BLaER1 treated with 17β-estradiol and CSF1 and Interleukin-3, amounts not matched to agents 10 nM and 100 nM (cell line): ENCODE measurements around the gene ADGRV1.

Experiments
- H3K27ac ChIP-seq, 11 experiments: shearing (Covaris generic); formaldehyde crosslinking; 2 replicates each; pipeline ENCODE4 v1.8.1; 2022
- H3K27me3 ChIP-seq, 11 experiments: shearing (Covaris generic); formaldehyde crosslinking; 2 replicates each; pipeline ENCODE4 v1.8.1; 2022
- H3K36me3 ChIP-seq, 11 experiments: shearing (Covaris generic); formaldehyde crosslinking; 2 replicates each; pipeline ENCODE4 v1.8.1; 2022
- H3K4me1 ChIP-seq, 10 experiments: shearing (Covaris generic); formaldehyde crosslinking; 2 replicates each; pipeline ENCODE4 v1.8.1; 2022
- H3K4me2 ChIP-seq, 11 experiments: shearing (Covaris generic); formaldehyde crosslinking; 2 replicates each; pipeline ENCODE4 v1.8.1; 2022
- H3K4me3 ChIP-seq, 10 experiments: shearing (Covaris generic); formaldehyde crosslinking; 2 replicates each; pipeline ENCODE4 v1.8.1; 2022
- H3K9ac ChIP-seq, 11 experiments: shearing (Covaris generic); formaldehyde crosslinking; 2 replicates each; pipeline ENCODE4 v1.8.1; 2022
- H3K9me3 ChIP-seq, 11 experiments: shearing (Covaris generic); formaldehyde crosslinking; replicated peaks in 1 of 11; 2 replicates each; pipeline ENCODE4 v1.8.1; 2022
- H4K20me1 ChIP-seq, 11 experiments: shearing (Covaris generic); formaldehyde crosslinking; 2 replicates each; pipeline ENCODE4 v1.8.1; 2022
- Cebpa-rat ChIP-seq, 11 experiments: shearing (Covaris generic); IDR thresholded peaks; 2 replicates each; pipeline ENCODE4 v1.8.1; 2022

Gene ADGRV1

DNA sequence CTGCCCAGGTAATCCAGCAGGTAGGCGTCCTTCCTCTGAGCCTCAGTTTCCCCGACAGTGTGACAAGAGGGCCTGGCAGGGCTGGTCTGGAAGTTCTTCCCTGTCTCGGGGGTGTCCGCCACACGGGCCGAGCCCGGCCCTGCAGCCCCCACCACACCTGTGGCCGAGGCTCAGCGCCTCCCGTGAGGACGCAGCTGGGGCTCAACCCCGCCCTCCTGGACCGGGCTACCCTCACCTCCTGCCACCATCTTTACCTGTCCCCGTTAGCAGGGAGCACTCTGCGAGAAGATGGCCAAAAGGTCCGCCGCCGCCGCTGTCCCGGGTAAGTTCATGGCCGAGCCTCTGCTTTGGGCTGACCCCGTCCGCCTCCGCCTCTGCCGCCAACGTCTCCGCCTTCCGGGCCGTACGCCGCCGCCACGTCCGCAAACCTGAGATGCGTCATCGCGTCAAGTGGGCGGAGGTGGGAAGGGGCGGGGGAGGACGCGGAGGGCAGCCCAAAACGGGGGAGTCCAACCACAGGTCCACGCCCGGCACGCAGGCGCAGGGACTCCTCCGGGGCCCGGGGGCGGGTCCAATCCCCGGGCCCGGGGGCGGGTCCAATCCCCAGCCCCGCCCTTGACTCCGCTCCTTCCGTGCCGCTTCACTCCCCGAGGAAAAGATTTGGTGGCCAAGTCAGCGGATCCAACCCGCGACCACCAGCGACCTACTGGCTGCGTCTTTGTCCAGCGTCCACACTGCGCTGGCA lies 29.2 kb upstream of the ADGRV1 start, which contains the start of gene LYSMD3:
Gene LYSMD3, minus strand, starts transcription at position 391 of the 745 bp plus-strand sequence. CDS start 4,295 bp downstream, outside the sequence.
- no peaks in the 10 kb centered on the region for H3K27me3 ChIP-seq
- peaks cover 9 to 27% (median 10%) of the 10 kb centered on the region in 11 experiments; a peak in 21 of 22 replicates for H3K36me3 ChIP-seq
- H3K4me1 ChIP-seq, result peaks cover 21 to 38% (median 31%) of the 10 kb centered on the region in 10 experiments
- peak within 1 kb of the TSS; percentile 93 to 100 (median 99) for H3K4me3 ChIP-seq
- peaks cover 0 to 20% (median 10%) of the 10 kb centered on the region in 11 experiments; a peak in 10 of 22 replicates for H4K20me1 ChIP-seq
- peak within 1 kb of the TSS; percentile 84 to 99 (median 92) for H3K4me2 ChIP-seq
- peak within 1 kb of the TSS; percentile 88 to 98 (median 92) for H3K9ac ChIP-seq
- H3K27ac ChIP-seq, result peak within 1 kb of the TSS; percentile 84 to 96 (median 89)
- H3K9me3 ChIP-seq, result no peaks in the 10 kb centered on the region
- TF ChIP-seq Cebpa-rat (IDR thresholded peaks at IDR 0.05), result no peak

DNA sequence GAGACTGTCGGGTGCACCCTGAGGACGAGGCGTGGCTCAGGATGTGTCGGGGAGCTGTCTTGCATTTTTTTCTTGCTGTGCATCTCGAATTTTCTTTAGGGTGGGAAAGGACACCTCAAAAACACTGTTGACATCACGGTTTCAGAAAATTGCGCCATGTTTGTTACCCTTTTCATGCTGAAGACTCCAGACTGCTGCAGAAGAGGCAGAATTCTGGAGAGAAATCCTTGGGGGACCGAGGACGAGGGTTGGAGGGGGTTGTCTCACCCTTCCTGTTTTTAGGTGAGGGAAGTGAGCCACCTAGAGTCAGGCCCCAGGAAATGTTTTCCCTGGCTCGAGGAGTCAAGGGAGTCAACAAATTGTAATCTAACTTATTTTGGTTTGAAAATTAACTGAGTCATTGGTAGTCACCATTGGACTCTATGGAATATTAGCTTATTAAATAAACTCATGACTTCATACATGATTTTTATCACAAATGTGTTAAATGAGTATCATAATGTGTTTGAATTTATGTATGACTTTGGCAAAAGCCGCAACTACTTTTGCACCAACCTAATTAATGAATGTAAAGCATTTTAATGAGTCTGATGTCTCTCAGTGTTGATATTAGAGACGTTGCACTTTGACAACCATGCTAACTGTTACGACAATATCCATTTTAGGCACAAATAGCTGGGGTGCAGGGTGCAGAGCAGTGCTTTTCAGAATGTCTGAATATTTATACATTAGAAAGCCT lies 28.5 kb upstream of the ADGRV1 start:
- Histone ChIP-seq H3K27me3 (no peaks in the 10 kb centered on the region), H3K9me3 (no peaks in the 10 kb centered on the region), H3K9ac (peak overlapping the region; percentile 88 to 98 (median 92)), H3K4me1 (peaks cover 21 to 38% (median 31%) of the 10 kb centered on the region in 10 experiments), H3K36me3 (peaks cover 1 to 20% (median 3%) of the 10 kb centered on the region in 11 experiments; a peak in 19 of 22 replicates), H4K20me1 (peaks cover 0 to 20% (median 10%) of the 10 kb centered on the region in 11 experiments; a peak in 10 of 22 replicates), H3K27ac (peak overlapping the region; percentile 21 to 96 (median 87); a peak in 21 of 22 replicates), H3K4me2 (peak overlapping the region; percentile 51 to 74 (median 64)), H3K4me3 (peak overlapping the region; percentile 93 to 100 (median 99))
- TF ChIP-seq Cebpa-rat (IDR thresholded peaks at IDR 0.05), result no peak

DNA sequence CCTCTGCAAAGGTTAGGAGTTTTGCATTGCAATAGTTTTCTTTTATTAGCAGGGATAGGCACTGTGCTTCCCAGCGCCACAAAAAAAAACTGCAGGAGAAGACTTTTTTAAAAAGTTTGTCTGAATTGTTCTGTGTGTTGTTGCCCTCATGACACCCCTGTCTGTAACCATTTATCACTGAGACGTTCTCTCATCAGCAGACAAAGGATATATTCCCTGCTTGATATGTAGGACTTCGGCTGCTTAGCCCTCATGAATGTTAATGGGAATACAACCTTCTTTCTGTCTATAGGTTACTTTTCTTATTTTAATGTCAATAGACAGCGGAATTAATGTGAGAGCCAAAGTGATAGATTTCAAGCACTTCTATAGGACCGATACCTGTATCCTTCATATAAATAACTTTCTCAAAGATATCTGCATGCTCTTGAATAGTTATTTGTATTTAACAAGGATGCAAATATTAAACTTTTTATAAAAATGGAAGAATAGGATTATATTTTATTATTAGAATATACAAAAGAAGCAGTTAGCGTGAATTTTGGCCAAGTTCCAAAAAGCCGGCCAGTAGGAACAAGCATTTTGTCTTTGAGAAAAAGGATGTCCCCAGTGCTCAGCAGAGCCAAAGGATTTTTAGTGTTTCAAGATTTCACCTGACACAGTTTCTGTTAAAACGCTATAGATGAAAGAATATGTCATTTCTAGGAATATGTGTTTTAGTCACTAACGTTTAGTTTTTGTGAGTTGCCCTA lies 27.7 kb upstream of the ADGRV1 start:
- no peaks in the 10 kb centered on the region for H3K9me3 ChIP-seq
- peak overlapping the region in 10 of 11 experiments; percentile 88 to 98 (median 92); a peak in 14 of 22 replicates for H3K9ac ChIP-seq
- no peaks in the 10 kb centered on the region for H3K27me3 ChIP-seq
- H3K4me2 ChIP-seq, result peak overlapping the region; percentile 51 to 74 (median 64)
- peaks cover 0 to 13% (median 0%) of the 10 kb centered on the region in 11 experiments; a peak in 2 of 22 replicates for H3K36me3 ChIP-seq
- no peak for TF ChIP-seq Cebpa-rat (IDR thresholded peaks at IDR 0.05)
- peaks cover 21 to 38% (median 31%) of the 10 kb centered on the region in 10 experiments for H3K4me1 ChIP-seq
- H3K4me3 ChIP-seq, result peak overlapping the region in 6 of 10 experiments; percentile 93 to 99 (median 96); a peak in 5 of 20 replicates
- H4K20me1 ChIP-seq, result peaks cover 0 to 20% (median 6%) of the 10 kb centered on the region in 11 experiments; a peak in 10 of 22 replicates
- H3K27ac ChIP-seq, result peak overlapping the region in 7 of 11 experiments; percentile 75 to 95 (median 87); a peak in 9 of 22 replicates

DNA sequence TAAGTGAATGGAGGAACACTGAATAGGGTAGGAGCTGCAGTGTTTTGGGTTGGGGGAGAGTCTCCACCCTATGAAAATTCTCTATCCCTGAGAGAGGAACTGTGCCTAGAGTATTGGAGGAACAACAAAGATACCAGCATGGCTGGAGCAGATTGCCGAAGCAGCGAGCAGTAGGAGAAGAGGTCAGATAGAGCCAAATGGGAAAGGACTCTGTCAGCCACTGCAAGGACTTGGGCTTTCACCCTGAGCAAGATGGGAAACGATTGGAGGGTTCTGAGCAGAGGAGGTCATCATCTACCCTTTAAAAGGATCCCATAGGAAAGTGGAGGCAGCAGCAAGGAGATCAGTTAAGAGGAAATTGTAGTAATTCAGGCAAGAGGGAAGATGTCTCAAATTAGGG lies 24.8 kb upstream of the ADGRV1 start:
- Histone ChIP-seq H4K20me1 (peaks cover 0 to 4% (median 0%) of the 10 kb centered on the region in 11 experiments; a peak in 2 of 22 replicates), H3K4me3 (no peak overlapping the region), H3K4me2 (no peak overlapping the region), H3K27me3 (no peaks in the 10 kb centered on the region), H3K9ac (no peak overlapping the region), H3K27ac (no peak overlapping the region), H3K9me3 (no peaks in the 10 kb centered on the region), H3K4me1 (peaks cover 6 to 10% (median 8%) of the 10 kb centered on the region in 10 experiments), H3K36me3 (no peaks in the 10 kb centered on the region)
- TF ChIP-seq Cebpa-rat (IDR thresholded peaks at IDR 0.05), result no peak

DNA sequence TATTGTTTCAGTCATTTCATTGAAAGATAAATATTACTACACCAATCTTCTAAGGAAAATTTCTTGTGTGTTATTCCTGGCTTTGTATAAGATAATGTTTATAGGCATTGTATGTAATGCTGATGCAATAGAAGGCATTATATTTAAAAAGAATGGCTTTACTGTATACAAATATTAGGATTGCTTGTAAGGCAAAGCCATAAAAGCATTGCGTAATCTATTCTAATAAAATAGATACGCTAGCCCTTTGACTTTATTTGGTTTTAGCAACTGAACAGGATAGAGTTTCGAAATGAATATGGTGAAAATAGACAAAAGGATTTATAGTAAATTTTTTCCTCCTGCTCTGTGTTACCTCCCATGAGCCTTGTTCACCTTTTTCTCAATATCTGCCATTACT lies 23.7 kb upstream of the ADGRV1 start:
- H3K27me3 ChIP-seq, result no peaks in the 10 kb centered on the region
- TF ChIP-seq Cebpa-rat (IDR thresholded peaks at IDR 0.05), result peak in 2 of 11 experiments; percentile 46 to 73; a peak in 3 of 22 replicates

DNA sequence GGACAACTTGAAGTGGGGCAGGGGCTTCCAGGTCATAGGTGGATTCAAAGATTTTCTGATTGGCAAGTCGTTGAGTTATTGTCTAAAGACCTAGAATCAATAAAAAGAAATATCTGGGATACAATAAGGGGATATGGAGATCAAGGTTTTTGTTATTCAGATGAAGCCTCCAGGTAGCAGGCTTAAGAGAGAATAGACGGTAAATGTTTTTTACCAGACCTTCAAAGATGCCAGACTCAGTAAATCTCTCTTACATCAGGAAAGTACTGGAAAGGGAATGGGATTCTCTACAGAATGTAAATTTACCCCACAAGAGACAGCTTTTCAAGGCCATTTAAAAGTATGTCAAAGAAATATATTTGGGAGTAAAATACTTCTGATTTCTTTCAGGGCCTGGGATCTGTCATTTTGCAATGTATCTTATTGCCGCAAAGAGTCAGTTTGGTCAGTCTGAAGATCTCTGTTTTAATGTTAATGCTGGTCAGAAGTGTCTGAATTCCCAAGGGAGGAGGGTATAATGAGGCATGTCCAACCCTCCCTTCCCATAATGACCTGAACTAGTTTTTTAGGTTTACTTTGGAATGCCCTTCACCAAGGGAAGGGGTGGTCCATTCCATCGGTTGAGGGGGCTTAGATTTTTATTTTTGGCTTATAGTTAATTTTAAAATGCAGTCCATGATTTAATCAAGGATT lies 15.6 kb upstream of the ADGRV1 start:
- Histone ChIP-seq H3K9me3 (no peaks in the 10 kb centered on the region; a peak in 1 of 22 replicates), H3K4me2 (no peak overlapping the region), H3K9ac (no peak overlapping the region), H3K27me3 (0 out of 22 replicates have a peak, but pooled peaks cover 0 to 4% (median 0%) of the 10 kb centered on the region in 11 experiments), H3K36me3 (no peaks in the 10 kb centered on the region), H4K20me1 (no peaks in the 10 kb centered on the region), H3K4me3 (no peak overlapping the region), H3K27ac (no peak overlapping the region), H3K4me1 (no peaks in the 10 kb centered on the region)
- TF ChIP-seq Cebpa-rat (IDR thresholded peaks at IDR 0.05), result no peak

More for the DNA sequence above, 23.7 kb upstream of the ADGRV1 start:
- H3K4me3 ChIP-seq, result no peak overlapping the region
- H3K36me3 ChIP-seq, result no peaks in the 10 kb centered on the region
- H3K27ac ChIP-seq, result no peak overlapping the region
- no peak overlapping the region for H3K9ac ChIP-seq
- H3K9me3 ChIP-seq, result no peaks in the 10 kb centered on the region
- no peak overlapping the region for H3K4me2 ChIP-seq
- H4K20me1 ChIP-seq, result no peaks in the 10 kb centered on the region
- H3K4me1 ChIP-seq, result peaks cover 6 to 10% (median 7%) of the 10 kb centered on the region in 10 experiments

DNA sequence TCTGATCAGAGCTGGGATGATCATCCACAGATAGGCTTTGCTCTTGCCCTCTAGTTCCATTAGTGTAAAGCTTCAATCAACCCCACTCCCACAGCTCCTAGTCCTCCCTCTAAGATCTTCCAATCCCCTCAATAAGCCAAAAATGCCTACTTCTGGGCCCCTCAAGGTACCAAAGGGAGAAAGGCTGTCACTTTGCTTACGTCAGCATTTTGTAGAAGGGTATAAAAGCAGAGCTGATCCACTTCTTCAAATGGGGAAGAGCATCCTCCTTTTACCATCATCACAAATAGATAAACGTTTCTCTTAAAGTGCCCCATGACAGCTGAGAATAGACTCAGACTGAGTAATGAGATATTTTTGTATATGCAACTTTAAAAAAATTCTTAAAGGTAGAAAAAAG lies 13.1 kb upstream of the ADGRV1 start:
- no peaks in the 10 kb centered on the region for H3K36me3 ChIP-seq

More for the DNA sequence above, 13.1 kb upstream of the ADGRV1 start:
- Histone ChIP-seq H3K27me3 (peaks cover 0 to 11% (median 0%) of the 10 kb centered on the region in 11 experiments; a peak in 1 of 22 replicates), H4K20me1 (0 out of 22 replicates have a peak, but pooled peaks cover 0 to 2% (median 0%) of the 10 kb centered on the region in 11 experiments), H3K9ac (no peak overlapping the region), H3K27ac (no peak overlapping the region), H3K4me2 (no peak overlapping the region), H3K4me3 (no peak overlapping the region), H3K9me3 (no peaks in the 10 kb centered on the region; a peak in 1 of 22 replicates), H3K4me1 (peaks cover 2 to 11% (median 8%) of the 10 kb centered on the region in 10 experiments; a peak in 17 of 20 replicates)
- TF ChIP-seq Cebpa-rat (IDR thresholded peaks at IDR 0.05), result no peak
